HPDE6-E6E7 (cell line): Measurements from ENCODE around the gene STAT5B.
"Not testable (repeated sequence)": the region's sequence is repeated elsewhere in the genome, so short reads cannot be mapped to it uniquely, and the experiment has no call there.

ENCODE experiments used
- DNase-seq: peaks from one replicate; pipeline ENCODE4 v3.0.0; 2011; ENCODE audit warnings: missing footprints; ENCODE audit errors: extremely low spot score

STAT5B gene

GRCh38 chr17:42266918-42267766 is 9.0 kb downstream of the STAT5B start:
- DNase-seq, result no peak

- DNase-seq, result no peak
Observed at GRCh38 chr17:42266462-42266861, 9.7 kb downstream of the STAT5B start.

GRCh38 chr17:42264366-42264765 is 11.8 kb downstream of the STAT5B start:
- not testable (repeated sequence) for DNase-seq

- no peak for DNase-seq
Observed at GRCh38 chr17:42260318-42260717, 15.9 kb downstream of the STAT5B start.

GRCh38 chr17:42255445-42255844 is 20.7 kb downstream of the STAT5B start:
- no peak for DNase-seq

GRCh38 chr17:42253578-42253977 is 22.6 kb downstream of the STAT5B start:
- no peak for DNase-seq

GRCh38 chr17:42252597-42253550 is 23.3 kb downstream of the STAT5B start:
- peak; percentile 32 for DNase-seq

- no peak for DNase-seq
Observed at GRCh38 chr17:42251115-42251514, 25.1 kb downstream of the STAT5B start.

GRCh38 chr17:42249681-42250446 is 26.3 kb downstream of the STAT5B start:
- no peak for DNase-seq

- DNase-seq, result no peak
Observed at GRCh38 chr17:42248351-42249179, 27.6 kb downstream of the STAT5B start.

GRCh38 chr17:42247734-42248133 is 28.5 kb downstream of the STAT5B start:
- DNase-seq, result no peak

- DNase-seq, result no peak
Observed at GRCh38 chr17:42246515-42246914, 29.7 kb downstream of the STAT5B start.

GRCh38 chr17:42245183-42245582 is 31.0 kb downstream of the STAT5B start:
- DNase-seq, result not testable (repeated sequence)

GRCh38 chr17:42244116-42244515 is 32.1 kb downstream of the STAT5B start:
- DNase-seq, result not testable (repeated sequence)

- no peak for DNase-seq
Observed at GRCh38 chr17:42243493-42243982, 32.7 kb downstream of the STAT5B start.

GRCh38 chr17:42241871-42242270 is 34.3 kb downstream of the STAT5B start:
- no peak for DNase-seq

GRCh38 chr17:42240863-42241262 is 35.3 kb downstream of the STAT5B start:
- not testable (repeated sequence) for DNase-seq

GRCh38 chr17:42240201-42240600 is 36.0 kb downstream of the STAT5B start:
- DNase-seq, result no peak

- not testable (repeated sequence) for DNase-seq
Observed at GRCh38 chr17:42239576-42239975, 36.6 kb downstream of the STAT5B start.

- DNase-seq, result no peak
Observed at GRCh38 chr17:42236760-42237159, 39.4 kb downstream of the STAT5B start.

GRCh38 chr17:42233994-42234393 is 42.2 kb downstream of the STAT5B start:
- DNase-seq, result no peak
